Measurements from ENCODE around the gene PPP3R1. TPM values are rescaled to one million over a fixed set of nuclear protein-coding genes. Genes with fewer than 3 reads are reported as not detected.
"Not testable (repeated sequence)": the region's sequence is repeated elsewhere in the genome, so short reads cannot be mapped to it uniquely, and the experiment has no call there.

The PPP3R1 gene
- total RNA-seq, 2 experiments from 2014 or later, result 65.4 to 66.0 TPM

- Mint-ChIP-seq H3K4me1 (peaks cover 6% of the 10 kb centered on the region), H3K27me3 (no peaks in the 10 kb centered on the region), H3K27ac (no peak overlapping the region), H3K36me3 (peaks cover 22% of the 10 kb centered on the region), H3K4me3 (no peak overlapping the region), H3K9me3 (no peaks in the 10 kb centered on the region)
- no peak for ATAC-seq (ENCODE audit: low read depth)
- POLR2A ChIA-PET, result no interaction called here
- DNase-seq, result peak; percentile 59
These were observed 66.7 kb downstream of the PPP3R1 start for GRCh38 chr2:68185541-68186164.

- H3K4me3 Mint-ChIP-seq, result no peak overlapping the region
- H3K4me1 Mint-ChIP-seq, result peaks cover 5% of the 10 kb centered on the region
- ATAC-seq (ENCODE audit: low read depth), result no peak
- POLR2A ChIA-PET, result no interaction called here
- H3K36me3 Mint-ChIP-seq, result peaks cover 25% of the 10 kb centered on the region
- no peaks in the 10 kb centered on the region for H3K27me3 Mint-ChIP-seq
- H3K9me3 Mint-ChIP-seq, result no peaks in the 10 kb centered on the region
- DNase-seq, result no peak
- H3K27ac Mint-ChIP-seq, result no peak overlapping the region
These were observed 69.4 kb downstream of the PPP3R1 start for GRCh38 chr2:68182902-68183301.

DNA sequence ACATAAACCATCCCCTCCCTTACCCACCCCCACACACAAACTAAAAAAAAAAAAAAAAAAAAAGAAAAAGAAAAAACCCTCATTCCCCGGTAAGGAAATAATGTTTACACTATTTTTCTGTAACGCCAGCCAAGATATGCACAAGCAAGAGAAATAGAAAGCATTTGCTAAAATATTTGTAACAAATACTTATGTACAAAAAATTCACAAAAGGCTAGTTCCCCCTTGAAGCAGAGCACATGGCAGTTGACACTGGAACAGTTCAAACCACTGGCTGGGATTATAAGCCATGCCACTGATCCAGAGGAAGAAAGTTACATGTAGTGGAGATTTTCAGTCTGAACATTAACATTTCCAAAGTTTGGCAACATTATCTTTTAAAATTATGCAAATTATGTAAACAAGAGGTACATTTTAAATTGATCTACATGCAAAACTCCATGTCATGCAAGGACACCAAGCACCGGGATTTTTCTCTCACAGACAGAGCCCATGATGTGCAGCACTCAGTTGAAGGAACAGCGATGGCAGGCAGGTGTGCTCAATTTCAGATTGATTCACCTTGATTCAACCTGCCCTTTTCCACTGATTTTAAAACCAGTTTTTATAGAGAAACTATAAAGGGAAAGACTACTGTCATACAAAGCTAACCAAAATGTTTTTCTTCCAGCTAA, 73.2 kb downstream of the PPP3R1 start:
- DNase-seq, result no peak
- no peak overlapping the region for H3K27ac Mint-ChIP-seq
- H3K36me3 Mint-ChIP-seq, result peaks cover 19% of the 10 kb centered on the region
- peaks cover 10% of the 10 kb centered on the region for H3K4me1 Mint-ChIP-seq
- H3K9me3 Mint-ChIP-seq, result no peaks in the 10 kb centered on the region
- no peaks in the 10 kb centered on the region for H3K27me3 Mint-ChIP-seq
- POLR2A ChIA-PET, result no interaction called here
- ATAC-seq (ENCODE audit: low read depth), result no peak
- no peak overlapping the region for H3K4me3 Mint-ChIP-seq

- no peaks in the 10 kb centered on the region for H3K27me3 Mint-ChIP-seq
- ATAC-seq (ENCODE audit: low read depth) (no peak), DNase-seq (no peak)
- no peak overlapping the region for H3K4me3 Mint-ChIP-seq
- peaks cover 11% of the 10 kb centered on the region for H3K4me1 Mint-ChIP-seq
- peaks cover 20% of the 10 kb centered on the region for H3K36me3 Mint-ChIP-seq
- H3K9me3 Mint-ChIP-seq, result no peaks in the 10 kb centered on the region
- peak overlapping the region; percentile 40 for H3K27ac Mint-ChIP-seq
- POLR2A ChIA-PET, result no interaction called here
These were observed 73.9 kb downstream of the PPP3R1 start for GRCh38 chr2:68178432-68178831.

GRCh38 chr2:68177541-68177940, 74.8 kb downstream of the PPP3R1 start:
- Mint-ChIP-seq H3K27me3 (no peaks in the 10 kb centered on the region), H3K36me3 (peaks cover 20% of the 10 kb centered on the region)
- POLR2A ChIA-PET, result no interaction called here

GRCh38 chr2:68176657-68177056, 75.7 kb downstream of the PPP3R1 start:
- Mint-ChIP-seq H3K4me1 (peaks cover 14% of the 10 kb centered on the region), H3K9me3 (no peaks in the 10 kb centered on the region), H3K27me3 (no peaks in the 10 kb centered on the region), H3K27ac (no peak overlapping the region), H3K36me3 (peaks cover 17% of the 10 kb centered on the region), H3K4me3 (no peak overlapping the region)
- POLR2A ChIA-PET, result no interaction called here
- DNase-seq (no peak), ATAC-seq (ENCODE audit: low read depth) (no peak)

More at GRCh38 chr2:68177541-68177940, 74.8 kb downstream of the PPP3R1 start:
- no peak overlapping the region for H3K4me3 Mint-ChIP-seq
- DNase-seq (no peak), ATAC-seq (ENCODE audit: low read depth) (no peak)
- H3K27ac Mint-ChIP-seq, result no peak overlapping the region
- H3K9me3 Mint-ChIP-seq, result no peaks in the 10 kb centered on the region
- peaks cover 14% of the 10 kb centered on the region for H3K4me1 Mint-ChIP-seq

- DNase-seq; ATAC-seq (ENCODE audit: low read depth); H3K9me3 Mint-ChIP-seq; H3K4me3 Mint-ChIP-seq; H3K27me3 Mint-ChIP-seq; H3K27ac Mint-ChIP-seq; POLR2A ChIA-PET: not testable (repeated sequence)
- peaks cover 11% of the 10 kb centered on the region for H3K4me1 Mint-ChIP-seq
- H3K36me3 Mint-ChIP-seq, result peaks cover 13% of the 10 kb centered on the region
These were observed 77.1 kb downstream of the PPP3R1 start for GRCh38 chr2:68175210-68175609.

DNA sequence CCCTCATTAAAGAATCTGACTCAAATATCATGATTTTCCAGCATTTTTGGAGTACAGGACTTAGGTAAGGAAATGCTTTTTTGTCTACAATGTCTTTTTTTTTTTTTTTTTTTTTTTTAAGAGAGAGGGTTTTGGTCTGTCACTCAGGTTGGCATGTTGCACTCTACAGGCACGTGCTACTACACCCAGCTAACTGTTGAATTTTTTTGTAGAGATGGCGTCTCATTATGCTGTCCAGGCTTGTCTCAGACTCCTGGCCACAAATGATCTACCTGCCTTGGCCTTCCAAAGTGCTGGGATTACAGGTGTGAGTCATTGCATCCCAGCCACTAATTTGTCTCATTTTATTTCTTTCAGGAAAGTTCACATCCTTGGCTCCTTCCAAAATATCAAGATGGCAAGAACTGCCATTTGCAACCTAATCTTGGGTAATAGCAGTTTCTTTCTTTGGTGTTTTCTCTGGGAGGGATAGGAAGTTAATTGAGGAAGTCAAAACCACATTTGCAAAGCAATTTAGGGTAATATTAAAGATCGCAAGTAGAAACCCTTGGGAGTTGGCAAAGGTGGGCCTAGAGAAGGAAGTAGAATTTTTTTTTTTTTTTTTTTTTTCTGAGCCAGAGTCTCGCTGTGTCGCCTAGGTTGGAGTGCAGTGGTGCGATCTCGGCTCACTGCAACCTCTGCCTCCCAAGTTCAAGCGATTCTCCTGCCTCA, 79.2 kb downstream of the PPP3R1 start:
- Mint-ChIP-seq H3K27me3 (no peaks in the 10 kb centered on the region), H3K9me3 (no peaks in the 10 kb centered on the region), H3K27ac (no peak overlapping the region), H3K4me3 (no peak overlapping the region), H3K36me3 (peaks cover 11% of the 10 kb centered on the region), H3K4me1 (peaks cover 11% of the 10 kb centered on the region)
- ATAC-seq (ENCODE audit: low read depth) (no peak), DNase-seq (no peak)
- POLR2A ChIA-PET, result interaction anchor here (0.6 to 1.5 kb wide), 3 partner anchors 15 to 79 kb away, joined by 3 to 7 read pairs (median 3); partner anchors contain the start of genes PNO1 and PPP3R1

DNA sequence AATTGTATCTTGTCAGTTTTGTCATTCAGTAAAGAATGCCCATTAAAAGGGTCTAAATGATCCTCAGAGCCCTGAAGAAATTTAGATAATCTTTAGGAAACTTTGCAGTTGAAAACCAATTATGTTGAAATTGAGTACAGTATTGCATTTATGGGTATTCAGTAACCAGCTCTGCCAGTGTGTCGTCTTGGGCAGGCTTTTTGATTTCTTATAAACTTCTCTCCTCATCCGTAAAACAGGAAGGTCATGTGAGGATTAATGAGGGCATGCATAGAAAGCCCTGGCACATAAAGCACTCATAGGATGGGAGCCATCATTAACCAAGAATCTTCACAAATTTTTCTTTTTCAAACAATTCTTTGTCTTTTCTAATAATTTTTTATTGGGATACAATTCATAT, 79.8 kb downstream of the PPP3R1 start:
- Mint-ChIP-seq H3K9me3 (no peaks in the 10 kb centered on the region), H3K4me3 (no peak overlapping the region), H3K4me1 (peaks cover 11% of the 10 kb centered on the region), H3K27me3 (no peaks in the 10 kb centered on the region), H3K27ac (no peak overlapping the region), H3K36me3 (peaks cover 11% of the 10 kb centered on the region)
- POLR2A ChIA-PET, result interaction anchor here (1.0 to 1.5 kb wide), 2 partner anchors 14 to 80 kb away, joined by 3 read pairs; partner anchors contain the start of genes PNO1 and PPP3R1
- DNase-seq (no peak), ATAC-seq (ENCODE audit: low read depth) (no peak)

DNA sequence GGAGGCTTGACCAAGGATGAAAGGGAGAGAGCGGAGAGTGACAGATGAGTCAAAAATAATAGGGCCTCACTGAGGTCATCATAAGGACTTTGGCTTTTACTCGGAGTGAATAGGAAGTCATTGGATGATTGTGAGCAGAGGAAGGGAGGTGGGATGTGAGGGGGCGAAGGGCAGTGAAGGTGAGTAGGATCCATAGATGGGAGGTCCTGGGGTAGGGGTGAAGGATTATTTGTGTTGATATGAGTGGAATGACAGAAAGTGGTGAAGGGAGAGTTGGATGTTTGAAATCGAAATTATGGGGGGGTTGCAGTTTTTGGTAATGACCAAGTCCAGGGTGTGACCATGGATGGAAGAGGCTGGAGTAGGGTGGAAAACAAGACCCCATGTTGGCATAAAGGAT, 80.6 kb downstream of the PPP3R1 start:
- Mint-ChIP-seq H3K4me1 (peaks cover 10% of the 10 kb centered on the region), H3K4me3 (no peak overlapping the region), H3K9me3 (no peaks in the 10 kb centered on the region), H3K36me3 (peaks cover 13% of the 10 kb centered on the region), H3K27ac (no peak overlapping the region), H3K27me3 (no peaks in the 10 kb centered on the region)
- ATAC-seq (ENCODE audit: low read depth), result no peak
- POLR2A ChIA-PET, result interaction anchor here (1.5 kb wide), 1 partner anchor 81 kb away, joined by 3 read pairs; the partner anchor contains the start of gene PPP3R1
- no peak for DNase-seq

DNA sequence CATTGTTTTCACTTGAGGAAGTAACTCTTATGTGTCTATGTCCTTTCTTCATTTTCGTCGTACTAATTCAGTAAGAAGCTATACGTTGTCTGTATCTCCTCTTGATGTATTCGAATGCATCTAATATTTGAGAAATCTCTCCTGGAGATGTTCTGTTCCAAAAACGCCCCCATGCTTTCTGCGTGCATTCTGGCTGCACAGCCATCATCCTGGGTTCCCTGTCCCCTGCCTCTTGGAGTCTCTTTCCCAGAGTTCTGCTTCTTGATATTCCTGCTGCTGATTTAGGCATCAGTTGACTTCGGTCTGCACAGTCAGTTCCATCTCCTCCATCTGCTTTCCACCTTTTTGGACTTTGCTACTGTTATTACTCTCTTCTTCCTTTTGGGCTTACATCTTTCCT, 81.2 kb downstream of the PPP3R1 start:
- POLR2A ChIA-PET, result interaction anchor here (0.6 to 0.7 kb wide), 2 partner anchors 105 to 666 kb away, joined by 3 to 4 read pairs; no protein-coding TSS in a partner anchor
- H3K27me3 Mint-ChIP-seq, result no peaks in the 10 kb centered on the region
- DNase-seq, result no peak
- H3K9me3 Mint-ChIP-seq, result no peaks in the 10 kb centered on the region
- peaks cover 13% of the 10 kb centered on the region for H3K36me3 Mint-ChIP-seq
- no peak overlapping the region for H3K27ac Mint-ChIP-seq
- H3K4me3 Mint-ChIP-seq, result no peak overlapping the region
- ATAC-seq (ENCODE audit: low read depth), result no peak
- H3K4me1 Mint-ChIP-seq, result peaks cover 10% of the 10 kb centered on the region

GRCh38 chr2:68169308-68169707, 83.0 kb downstream of the PPP3R1 start:
- Mint-ChIP-seq H3K9me3 (no peaks in the 10 kb centered on the region), H3K27ac (no peak overlapping the region), H3K36me3 (peaks cover 10% of the 10 kb centered on the region), H3K27me3 (no peaks in the 10 kb centered on the region), H3K4me3 (no peak overlapping the region), H3K4me1 (peaks cover 6% of the 10 kb centered on the region)
- POLR2A ChIA-PET, result no interaction called here
- DNase-seq (no peak), ATAC-seq (ENCODE audit: low read depth) (no peak)

DNA sequence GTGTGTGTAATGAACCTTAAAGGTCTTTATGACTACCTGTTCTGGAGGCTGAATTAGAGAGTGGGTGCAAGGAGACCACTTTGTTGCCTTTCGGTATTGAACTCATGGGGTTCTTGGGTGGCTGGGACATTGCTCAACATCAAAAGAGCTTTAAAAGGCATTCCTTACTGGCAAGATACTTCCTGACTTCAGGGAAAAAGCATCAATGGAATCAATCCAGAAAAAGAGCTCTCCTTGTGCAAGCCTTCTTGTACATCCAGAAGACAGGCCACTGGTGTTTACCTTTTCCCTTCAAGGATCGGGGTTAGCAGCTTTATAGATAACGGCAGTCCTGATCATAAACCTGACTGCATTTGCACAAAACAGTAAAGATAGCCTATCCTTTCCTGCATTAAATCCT, 85.1 kb downstream of the PPP3R1 start:
- ATAC-seq (ENCODE audit: low read depth), result no peak
- Mint-ChIP-seq H3K9me3 (no peaks in the 10 kb centered on the region), H3K27me3 (no peaks in the 10 kb centered on the region), H3K4me3 (no peak overlapping the region), H3K36me3 (peaks cover 4% of the 10 kb centered on the region), H3K4me1 (no peaks in the 10 kb centered on the region), H3K27ac (no peak overlapping the region)
- POLR2A ChIA-PET, result no interaction called here
- no peak for DNase-seq
